Measurements from ENCODE around the gene AIPL1. TPM values are rescaled to one million over a fixed set of nuclear protein-coding genes. Genes with fewer than 3 reads are reported as not detected.
A peak's percentile ranks its signal among the peaks of the same experiment; 100 is the strongest.

The AIPL1 gene
- total RNA-seq, 1 donor from 2014 or later, result not detected

- Mint-ChIP-seq H3K27ac (no peak overlapping the region), H3K36me3 (no peaks in the 10 kb centered on the region), H3K27me3 (peaks cover 14% of the 10 kb centered on the region), H3K4me1 (ENCODE audit: unreplicated experiment) (peaks cover 11% of the 10 kb centered on the region), H3K9me3 (no peaks in the 10 kb centered on the region), H3K4me3 (no peak overlapping the region)
- DNase-seq (ENCODE audit: extremely low spot score, unreplicated experiment), result no peak
- TF ChIP-seq CTCF (conservative IDR thresholded peaks at IDR 0.05), result peak; percentile 87
These were observed 1.0 kb upstream of the AIPL1 start for GRCh38 chr17:6435968-6436367.

GRCh38 chr17:6430769-6431168, 4.2 kb downstream of the AIPL1 start:
- H3K4me3 Mint-ChIP-seq, result no peak overlapping the region
- H3K36me3 Mint-ChIP-seq, result no peaks in the 10 kb centered on the region
- H3K9me3 Mint-ChIP-seq, result peaks cover 5% of the 10 kb centered on the region
- no peak overlapping the region for H3K27ac Mint-ChIP-seq
- no peak for DNase-seq (ENCODE audit: extremely low spot score, unreplicated experiment)
- no peaks in the 10 kb centered on the region for H3K4me1 Mint-ChIP-seq (ENCODE audit: unreplicated experiment)
- TF ChIP-seq CTCF (conservative IDR thresholded peaks at IDR 0.05), result peak; percentile 69
- peaks cover 3% of the 10 kb centered on the region for H3K27me3 Mint-ChIP-seq

GRCh38 chr17:6429266-6429665, 5.7 kb downstream of the AIPL1 start:
- no peak overlapping the region for H3K27ac Mint-ChIP-seq
- peaks cover 5% of the 10 kb centered on the region for H3K9me3 Mint-ChIP-seq
- no peaks in the 10 kb centered on the region for H3K4me1 Mint-ChIP-seq (ENCODE audit: unreplicated experiment)
- peaks cover 3% of the 10 kb centered on the region for H3K27me3 Mint-ChIP-seq
- no peak for DNase-seq (ENCODE audit: extremely low spot score, unreplicated experiment)
- H3K4me3 Mint-ChIP-seq, result no peak overlapping the region
- no peak for TF ChIP-seq CTCF (conservative IDR thresholded peaks at IDR 0.05)
- no peaks in the 10 kb centered on the region for H3K36me3 Mint-ChIP-seq

- no peaks in the 10 kb centered on the region for H3K4me1 Mint-ChIP-seq (ENCODE audit: unreplicated experiment)
- H3K9me3 Mint-ChIP-seq, result peaks cover 5% of the 10 kb centered on the region
- no peak for DNase-seq (ENCODE audit: extremely low spot score, unreplicated experiment)
- no peak overlapping the region for H3K27ac Mint-ChIP-seq
- no peak overlapping the region for H3K4me3 Mint-ChIP-seq
- H3K27me3 Mint-ChIP-seq, result peaks cover 3% of the 10 kb centered on the region
- no peaks in the 10 kb centered on the region for H3K36me3 Mint-ChIP-seq
- no peak for TF ChIP-seq CTCF (conservative IDR thresholded peaks at IDR 0.05)
These were observed 6.5 kb downstream of the AIPL1 start for GRCh38 chr17:6428207-6428965.

- TF ChIP-seq CTCF (conservative IDR thresholded peaks at IDR 0.05), result peak; percentile 20
- Mint-ChIP-seq H3K27ac (peak overlapping the region; percentile 21), H3K4me3 (no peak overlapping the region), H3K36me3 (no peaks in the 10 kb centered on the region), H3K4me1 (ENCODE audit: unreplicated experiment) (no peaks in the 10 kb centered on the region), H3K27me3 (peaks cover 3% of the 10 kb centered on the region), H3K9me3 (peaks cover 5% of the 10 kb centered on the region)
- no peak for DNase-seq (ENCODE audit: extremely low spot score, unreplicated experiment)
These were observed 7.6 kb downstream of the AIPL1 start for GRCh38 chr17:6427279-6427781.

Measured in type B pancreatic cell (in vitro differentiated cells).